C4-2B (cell line): Measurements from ENCODE around the gene RAB24.
"Not testable (repeated sequence)": the region's sequence is repeated elsewhere in the genome, so short reads cannot be mapped to it uniquely, and the experiment has no call there.

ENCODE experiments used
- H3K27ac ChIP-seq: fragments of 450-650 bp; 2 replicates; pipeline ENCODE4 v1.5.1; 2017
- ZFX ChIP-seq: fragments of 450-650 bp; IDR thresholded peaks from 2 replicates; pipeline ENCODE4 v1.6.1; 2017
- TF ChIP-seq, protein P1 (sequence below): fragments of 450-650 bp; conservative IDR thresholded peaks from 2 replicates; pipeline ENCODE4 v1.5.1; 2017; ENCODE audit warnings: mild to moderate bottlenecking

RAB24 gene

DNA sequence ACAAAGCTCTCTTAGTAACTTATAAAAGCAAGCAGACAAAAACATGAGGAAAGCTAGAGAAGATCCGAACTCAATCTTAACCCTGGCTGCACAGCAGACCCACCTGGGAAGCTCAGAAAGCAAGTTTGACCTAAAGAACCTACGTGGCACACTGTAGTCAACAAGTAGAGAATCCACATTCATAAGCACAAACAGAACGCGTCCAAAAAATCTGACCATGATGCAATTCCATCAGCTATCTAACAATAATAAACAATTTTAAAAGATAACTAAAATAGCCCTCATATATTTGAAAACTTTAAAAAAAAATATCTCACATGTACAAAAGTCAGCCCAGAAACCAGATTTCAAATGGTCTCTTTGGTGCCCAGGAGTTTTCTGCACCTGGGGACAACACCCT, 43.3 kb upstream of the RAB24 start:
- no peak overlapping the region for H3K27ac ChIP-seq
- TF ChIP-seq, protein P1, sequence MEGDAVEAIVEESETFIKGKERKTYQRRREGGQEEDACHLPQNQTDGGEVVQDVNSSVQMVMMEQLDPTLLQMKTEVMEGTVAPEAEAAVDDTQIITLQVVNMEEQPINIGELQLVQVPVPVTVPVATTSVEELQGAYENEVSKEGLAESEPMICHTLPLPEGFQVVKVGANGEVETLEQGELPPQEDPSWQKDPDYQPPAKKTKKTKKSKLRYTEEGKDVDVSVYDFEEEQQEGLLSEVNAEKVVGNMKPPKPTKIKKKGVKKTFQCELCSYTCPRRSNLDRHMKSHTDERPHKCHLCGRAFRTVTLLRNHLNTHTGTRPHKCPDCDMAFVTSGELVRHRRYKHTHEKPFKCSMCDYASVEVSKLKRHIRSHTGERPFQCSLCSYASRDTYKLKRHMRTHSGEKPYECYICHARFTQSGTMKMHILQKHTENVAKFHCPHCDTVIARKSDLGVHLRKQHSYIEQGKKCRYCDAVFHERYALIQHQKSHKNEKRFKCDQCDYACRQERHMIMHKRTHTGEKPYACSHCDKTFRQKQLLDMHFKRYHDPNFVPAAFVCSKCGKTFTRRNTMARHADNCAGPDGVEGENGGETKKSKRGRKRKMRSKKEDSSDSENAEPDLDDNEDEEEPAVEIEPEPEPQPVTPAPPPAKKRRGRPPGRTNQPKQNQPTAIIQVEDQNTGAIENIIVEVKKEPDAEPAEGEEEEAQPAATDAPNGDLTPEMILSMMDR, result no peak
- no peak for TF ChIP-seq ZFX

DNA sequence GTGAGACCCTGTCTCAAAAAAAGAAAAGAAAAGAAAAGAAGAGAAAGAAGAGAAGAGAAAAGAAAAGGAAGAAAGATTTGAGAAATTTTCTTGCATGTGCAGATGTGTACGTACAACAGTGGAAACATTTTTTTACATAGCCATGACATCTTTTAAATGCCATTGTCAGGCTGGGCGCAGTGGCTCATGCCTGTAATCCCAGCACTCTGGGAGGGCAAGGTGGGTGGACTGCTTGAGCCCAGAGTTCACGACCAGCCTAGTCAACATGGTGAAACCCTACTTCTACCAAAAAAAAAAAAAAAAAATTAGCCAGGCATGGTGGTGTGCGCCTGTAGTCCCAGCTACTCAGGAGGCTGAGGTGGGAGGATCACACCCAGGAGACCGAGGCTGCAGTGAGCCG, 41.4 kb upstream of the RAB24 start:
- no peak overlapping the region for H3K27ac ChIP-seq
- TF ChIP-seq, protein P1, result no peak
- no peak for TF ChIP-seq ZFX

DNA sequence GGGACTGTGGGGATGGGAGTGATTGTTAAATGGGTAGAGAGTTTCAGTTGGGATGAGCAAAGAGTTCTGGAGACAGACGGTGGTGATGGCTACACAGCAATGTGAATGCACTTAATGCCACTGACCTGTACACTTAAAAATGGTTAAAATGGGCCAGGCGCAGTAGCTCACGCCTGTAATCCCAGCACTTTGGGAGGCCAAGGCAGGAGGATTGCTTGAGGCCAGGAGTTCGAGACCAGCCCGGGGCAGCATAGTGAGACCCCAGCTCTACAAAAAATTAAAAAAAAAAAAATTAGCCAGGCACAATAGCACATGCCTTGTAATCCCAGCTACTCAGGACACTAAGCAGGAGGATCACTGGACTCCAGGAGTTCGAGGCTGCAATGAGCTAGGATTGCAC, 40.3 kb upstream of the RAB24 start:
- TF ChIP-seq, protein P1, result no peak
- TF ChIP-seq ZFX, result no peak

DNA sequence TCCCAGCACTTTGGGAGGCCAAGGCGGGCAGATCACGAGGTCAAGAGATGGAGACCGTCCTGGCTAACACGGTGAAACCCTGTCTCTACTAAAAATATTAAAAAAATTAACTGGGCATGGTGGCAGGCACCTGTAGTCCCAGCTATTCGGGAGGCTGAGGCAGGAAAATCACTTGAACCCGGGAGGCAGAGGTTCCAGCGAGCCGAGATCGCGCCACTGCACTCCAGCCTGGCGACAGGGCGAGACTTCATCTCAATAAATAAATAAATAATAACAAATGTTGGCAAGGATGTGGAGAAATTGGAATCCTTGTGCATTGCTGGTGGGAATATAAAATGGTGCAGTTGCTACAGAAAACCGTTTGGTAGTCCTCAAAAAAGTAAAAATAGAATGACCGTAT, 39.5 kb upstream of the RAB24 start:
- H3K27ac ChIP-seq, result not testable (repeated sequence)

More for the DNA sequence above, 40.3 kb upstream of the RAB24 start:
- no peak overlapping the region for H3K27ac ChIP-seq

DNA sequence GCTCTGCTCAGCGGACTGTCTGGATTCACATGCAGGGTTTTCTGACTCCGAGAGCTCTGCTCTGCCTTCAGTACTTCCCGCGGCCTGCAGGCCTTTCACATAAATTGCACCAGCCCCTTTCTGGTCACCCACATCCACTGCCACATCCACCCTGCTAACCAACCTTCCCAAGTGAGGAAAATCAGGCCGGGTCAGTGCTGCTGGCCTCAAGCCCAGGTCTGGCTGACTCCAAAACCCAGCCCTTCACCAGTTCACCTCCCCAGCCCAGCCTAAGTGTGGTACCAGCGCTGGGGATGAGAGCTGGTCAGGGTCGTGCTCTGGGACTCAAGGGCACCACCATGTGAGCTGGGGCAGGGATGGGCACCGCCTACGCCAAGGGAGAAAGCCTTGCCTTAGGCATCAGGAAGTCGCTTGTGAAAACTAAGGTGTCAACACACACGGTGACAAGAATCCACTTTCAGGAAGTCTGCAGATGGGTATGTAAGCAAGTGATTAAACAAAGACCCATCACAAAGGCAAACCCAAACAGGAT, 35.7 kb upstream of the RAB24 start:
- TF ChIP-seq, protein P1, result no peak
- no peak for TF ChIP-seq ZFX
- peak overlapping the region; percentile 37 for H3K27ac ChIP-seq

DNA sequence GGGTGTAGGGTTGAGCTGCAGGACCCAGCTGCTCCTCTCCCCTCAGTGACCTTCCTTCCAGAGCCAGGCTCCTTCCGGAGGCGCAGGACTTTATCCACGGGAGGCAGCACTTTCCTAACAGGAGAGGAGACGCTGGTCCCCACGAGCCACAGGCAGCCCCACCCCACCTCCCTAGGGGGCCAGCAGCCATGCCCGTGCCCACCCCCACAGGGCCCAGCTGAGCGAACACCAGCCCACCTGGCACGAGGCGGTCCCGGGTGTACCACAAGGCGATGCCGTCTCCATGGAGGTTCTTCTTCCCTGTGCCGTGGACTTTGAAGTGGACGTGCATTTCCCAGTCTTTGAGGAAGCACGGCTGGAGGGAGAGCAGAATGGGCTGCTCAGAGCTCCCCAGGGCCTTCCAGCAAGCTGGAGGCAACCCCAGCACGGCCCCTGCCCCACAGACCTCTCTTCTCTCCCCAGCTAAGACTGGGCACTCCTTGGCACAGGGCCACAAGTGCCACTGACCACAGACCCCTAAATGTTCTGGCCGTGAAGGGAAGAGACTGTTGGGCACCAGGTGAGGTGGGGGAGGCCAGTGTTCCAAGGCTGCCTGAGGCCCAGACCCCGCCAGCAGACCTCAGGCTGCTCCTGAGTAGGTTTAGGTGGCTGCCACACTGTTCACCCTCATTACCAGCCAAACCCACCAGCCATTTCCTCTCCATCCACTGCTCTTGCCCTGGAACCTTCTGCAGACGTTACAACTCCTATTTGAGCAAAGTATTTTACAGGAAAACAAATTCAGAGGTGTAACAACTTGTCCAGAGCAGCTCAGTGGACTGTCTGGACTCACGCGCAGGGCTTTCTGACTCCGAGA, 35.0 kb upstream of the RAB24 start:
- peak overlapping the region; percentile 37 for H3K27ac ChIP-seq
- no peak for TF ChIP-seq ZFX
- TF ChIP-seq, protein P1, result no peak

DNA sequence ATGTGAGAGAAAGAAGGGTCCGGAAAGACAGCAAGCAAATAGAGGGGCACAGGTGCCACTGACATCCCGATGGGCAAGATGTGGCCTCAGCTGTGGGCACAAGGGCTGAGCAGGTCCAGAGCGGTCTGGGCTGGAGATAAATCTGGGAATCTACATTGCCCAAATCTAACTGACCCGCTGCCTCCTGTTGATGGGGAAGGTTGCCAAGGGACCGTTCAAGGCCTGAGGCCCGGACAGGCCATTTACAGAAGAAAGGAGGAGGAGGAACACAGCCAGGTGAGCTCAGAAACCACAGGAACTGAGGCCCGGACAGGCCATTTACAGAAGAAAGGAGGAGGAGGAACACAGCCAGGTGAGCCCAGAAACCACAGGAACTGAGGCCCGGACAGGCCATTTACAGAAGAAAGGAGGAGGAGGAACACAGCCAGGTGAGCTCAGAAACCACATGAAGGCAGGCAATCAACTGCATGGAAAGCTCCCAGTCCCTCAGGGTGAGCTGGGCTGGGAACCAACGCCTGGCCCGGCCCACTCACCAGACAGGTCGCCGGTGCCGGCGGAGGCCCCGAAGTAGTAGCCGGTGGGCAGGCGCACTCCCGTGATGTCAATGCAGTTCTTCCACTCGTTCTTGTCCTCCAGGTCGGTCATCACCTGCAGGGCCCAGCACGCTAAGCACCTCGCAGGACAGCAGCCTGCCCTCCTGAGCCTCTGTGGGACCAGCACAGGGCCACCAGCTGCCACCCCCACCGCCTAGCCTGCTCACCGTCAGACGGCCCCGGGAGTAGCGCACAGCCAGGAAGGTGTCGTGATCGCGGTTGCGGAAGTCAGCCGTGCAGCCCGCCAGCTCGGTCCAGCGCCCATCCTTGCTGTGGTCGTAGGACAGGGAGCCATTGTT, 33.3 kb upstream of the RAB24 start:
- H3K27ac ChIP-seq, result no peak overlapping the region
- TF ChIP-seq, protein P1, result no peak
- no peak for TF ChIP-seq ZFX
